SK-N-SH (cell line): ENCODE data around the gene ERN1. TPM values are rescaled to one million over a fixed set of nuclear protein-coding genes. Genes with fewer than 3 reads are reported as not detected.

ENCODE experiments used
- CTCF ChIA-PET: fragments of 300-600, 350-600 bp; formaldehyde crosslinking; extraction: SDS; loops from one replicate; lab custom pipeline; 2021; lab: Yijun Ruan, JAX
- POLR2A ChIA-PET: fragments of 350-600 bp; sonication (Branson Sonifier 250); formaldehyde crosslinking; extraction: SDS; loops from one replicate; lab custom pipeline; 2020; ENCODE audit warnings: antibody characterized with exemption, inconsistent platforms; lab: Yijun Ruan, JAX
- DNase-seq: peaks from one replicate; pipeline ENCODE4 v3.0.0; 2012
- H2AFZ ChIP-seq: fragments of 200-600 bp; sonication (generic); 2 replicates; pipeline ENCODE4 v1.8.1; 2016; ENCODE audit warnings: antibody characterized with exemption, mild to moderate bottlenecking, low read depth
- H3F3A ChIP-seq: fragments of 200-600 bp; sonication (generic); replicated peaks from 2 replicates; pipeline ENCODE3; 2016; ENCODE audit warnings: antibody characterized with exemption, mild to moderate bottlenecking; ENCODE audit not compliant: insufficient read depth
- H3K27ac ChIP-seq, 2 experiments: fragments of 200-500 bp in 1 of 2; fragments of 200-600 bp in 1 of 2; sonication (Bioruptor generic) in 1 of 2; sonication (generic), shearing (Covaris generic) in 1 of 2; 2 replicates each; pipeline versions ENCODE4 v1.5.1 to v1.6.1; 2014 to 2016; ENCODE audit warnings: low read depth in 2 of 2, inconsistent platforms in 1 of 2, low read length in 1 of 2, mild to moderate bottlenecking in 1 of 2, mixed read lengths in 1 of 2
- H3K27me3 ChIP-seq: fragments of 200-600 bp; sonication (generic), shearing (Covaris generic); 2 replicates; pipeline ENCODE4 v1.6.1; 2016; ENCODE audit warnings: mixed run types; ENCODE audit not compliant: insufficient read depth
- H3K36me3 ChIP-seq, 2 experiments: fragments of 200-500 bp in 1 of 2; fragments of 200-600 bp in 1 of 2; sonication (Bioruptor generic) in 1 of 2; sonication (generic) in 1 of 2; replicated peaks in 1 of 2; 2 replicates each; pipeline versions ENCODE3 to v1.5.1; 2014 to 2016; ENCODE audit warnings: low read length in 1 of 2, mild to moderate bottlenecking in 1 of 2; ENCODE audit not compliant: insufficient read depth in 2 of 2, control insufficient read depth in 1 of 2
- H3K4me1 ChIP-seq, 2 experiments: fragments of 200-500 bp in 1 of 2; fragments of 200-600 bp in 1 of 2; sonication (Bioruptor generic) in 1 of 2; sonication (generic), shearing (Covaris generic) in 1 of 2; 2 replicates each; pipeline versions ENCODE4 v1.5.1 to v1.6.1; 2014 to 2016; ENCODE audit warnings: low read depth in 1 of 2, low read length in 1 of 2, mixed run types in 1 of 2; ENCODE audit not compliant: insufficient read depth in 2 of 2, control insufficient read depth in 1 of 2
- H3K4me2 ChIP-seq: fragments of 200-600 bp; sonication (generic), shearing (Covaris generic); 2 replicates; pipeline ENCODE4 v1.6.1; 2017; ENCODE audit warnings: mixed run types
- H3K4me3 ChIP-seq, 2 experiments: fragments of 200-500 bp in 1 of 2; fragments of 200-600 bp in 1 of 2; sonication (Bioruptor generic) in 1 of 2; sonication (generic), shearing (Covaris generic) in 1 of 2; 2 replicates each; pipeline versions ENCODE4 v1.5.1 to v1.8.1; 2014 to 2016; ENCODE audit warnings: low read depth in 2 of 2, inconsistent platforms in 1 of 2, low read length in 1 of 2, mild to moderate bottlenecking in 1 of 2, mixed read lengths in 1 of 2, moderate library complexity in 1 of 2
- H3K79me2 ChIP-seq: fragments of 200-600 bp; sonication (generic); 2 replicates; pipeline ENCODE4 v1.8.1; 2017; ENCODE audit warnings: mild to moderate bottlenecking; ENCODE audit not compliant: insufficient read depth
- H3K9ac ChIP-seq: fragments of 200-600 bp; sonication (generic); 2 replicates; pipeline ENCODE4 v1.6.1; 2017; ENCODE audit warnings: mixed run types
- H3K9me2 ChIP-seq: fragments of 200-600 bp; sonication (generic); 2 replicates; pipeline ENCODE4 v1.6.1; 2017; ENCODE audit warnings: mixed run types
- H3K9me3 ChIP-seq: fragments of 200-600 bp; sonication (generic); 2 replicates; pipeline ENCODE4 v1.6.1; 2017; ENCODE audit warnings: mixed run types, mild to moderate bottlenecking, moderate library complexity
- H4K20me1 ChIP-seq: fragments of 200-600 bp; sonication (generic); 2 replicates; pipeline ENCODE4 v1.6.1; 2017; ENCODE audit warnings: mild to moderate bottlenecking, mixed run types; ENCODE audit not compliant: insufficient read depth
- CHD2 ChIP-seq: fragments of 150-350 bp; IDR thresholded peaks from 2 replicates; pipeline ENCODE4 v1.6.1; 2018; ENCODE audit warnings: low read length; ENCODE audit not compliant: partially characterized antibody
- EP300 ChIP-seq, 2 experiments: IDR thresholded peaks; 2 replicates each; pipeline versions ENCODE4 v1.4.0 to v1.6.1; 2012; ENCODE audit warnings: borderline replicate concordance in 1 of 2, low read depth in 1 of 2, low read length in 1 of 2
- EZH2phosphoT487 ChIP-seq: fragments of 200-600 bp; sonication (generic); IDR thresholded peaks from 2 replicates; pipeline ENCODE4 v1.6.1; 2017; ENCODE audit warnings: low read depth, mixed run types, mild to moderate bottlenecking, antibody characterized with exemption, moderate library complexity, borderline replicate concordance
- MEF2A ChIP-seq: IDR thresholded peaks from 2 replicates; pipeline ENCODE4 v1.4.0; 2012; ENCODE audit warnings: low read depth, borderline replicate concordance
- POLR2AphosphoS5 ChIP-seq: IDR thresholded peaks from 2 replicates; pipeline ENCODE4 v1.6.1; 2012; ENCODE audit warnings: low read depth, low read length
- RCOR1 ChIP-seq: fragments of 150-350 bp; IDR thresholded peaks from 2 replicates; pipeline ENCODE4 v1.6.1; 2017; ENCODE audit warnings: antibody characterized with exemption, low read length
- RFX5 ChIP-seq: IDR thresholded peaks from 2 replicates; pipeline ENCODE4 v1.6.1; 2012; ENCODE audit warnings: mild to moderate bottlenecking, improper control_type of control experiment, low read length
- SMC3 ChIP-seq: IDR thresholded peaks from 2 replicates; pipeline ENCODE4 v1.6.1; 2012; ENCODE audit warnings: low read depth, low read length, improper control_type of control experiment
- TCF12 ChIP-seq: IDR thresholded peaks from 2 replicates; pipeline ENCODE4 v1.4.0; 2012
- YY1 ChIP-seq: IDR thresholded peaks from 2 replicates; pipeline ENCODE4 v1.4.0; 2012; ENCODE audit warnings: low read depth, mild to moderate bottlenecking
- WGBS: methylation state at CpG from one replicate; pipeline ENCODE4 v1.1.6; 2017; ENCODE audit warnings: low lambda C conversion rate; 5-methylcytosine and 5-hydroxymethylcytosine counted together
- polyA plus RNA-seq, 3 experiments: library from polyadenylated mRNA; depleted of rRNA; stranded (reverse); fragments of >200 nt; gene quantifications; 2 replicates each; pipeline ENCODE4 v1.2.3, GENCODE V29; 2012
- TF ChIP-seq, protein P1 (sequence below): fragments of 200-600 bp; sonication (generic); IDR thresholded peaks from 2 replicates; pipeline ENCODE4 v1.6.1; 2017; ENCODE audit warnings: antibody characterized with exemption, mild to moderate bottlenecking, moderate library complexity
- TF ChIP-seq, protein P2 (sequence below): IDR thresholded peaks from 2 replicates; pipeline ENCODE4 v1.4.0; 2012; ENCODE audit warnings: low read depth

ERN1 gene
- polyA plus RNA-seq, 1 of the 3 experiments (the other 2 are of a cell fraction) = 7.3 TPM

DNA sequence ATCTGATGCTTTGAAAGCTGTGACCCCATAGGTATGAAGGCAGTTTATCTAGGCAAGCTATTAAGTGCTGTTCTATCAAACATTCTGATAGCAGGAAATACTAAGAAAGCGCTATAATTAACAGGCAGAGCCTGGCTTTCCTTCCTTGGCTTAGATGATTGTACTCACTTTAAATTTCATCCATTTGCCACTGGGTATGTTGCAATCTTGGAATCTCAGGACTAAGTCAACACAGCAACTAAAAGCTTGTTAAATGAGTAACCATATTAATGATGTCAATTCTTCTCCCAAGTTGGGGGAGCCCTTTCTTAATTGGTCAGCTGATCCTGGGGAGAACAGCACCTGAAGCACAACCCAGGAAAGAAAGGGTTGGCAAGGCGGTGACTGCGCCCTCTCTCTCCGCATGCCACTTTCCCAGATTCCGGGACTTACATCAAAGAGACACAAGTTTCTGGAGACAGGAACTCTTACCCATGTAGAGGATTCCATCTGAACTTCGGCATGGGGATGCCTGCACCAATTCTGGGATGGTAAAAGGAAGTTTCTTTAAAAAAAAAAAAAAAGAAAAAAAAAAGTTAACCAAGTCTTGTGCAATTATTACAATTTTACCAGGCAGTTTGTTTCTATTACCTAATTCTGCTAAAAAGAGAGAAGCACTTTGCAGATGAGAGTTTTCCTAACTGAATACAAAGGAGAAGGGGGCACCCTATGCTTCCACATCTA lies 55.1 kb downstream of the ERN1 start:
- H3K9me3 ChIP-seq = no peaks in the 10 kb centered on the region
- H3K4me1 ChIP-seq = no peaks in the 10 kb centered on the region; a peak in 1 of 4 replicates
- POLR2A ChIA-PET = no interaction called here
- no peaks in the 10 kb centered on the region for H3F3A ChIP-seq
- H3K79me2 ChIP-seq = no peaks in the 10 kb centered on the region
- H3K27ac ChIP-seq = no peak overlapping the region
- H3K4me2 ChIP-seq = no peak overlapping the region
- H3K9me2 ChIP-seq = no peaks in the 10 kb centered on the region
- no peaks in the 10 kb centered on the region for H4K20me1 ChIP-seq
- no peaks in the 10 kb centered on the region for H3K27me3 ChIP-seq
- 81% methylated on average over 6 of the region's 6 CpGs for WGBS
- no peak overlapping the region for H3K9ac ChIP-seq
- TF ChIP-seq, protein P1, sequence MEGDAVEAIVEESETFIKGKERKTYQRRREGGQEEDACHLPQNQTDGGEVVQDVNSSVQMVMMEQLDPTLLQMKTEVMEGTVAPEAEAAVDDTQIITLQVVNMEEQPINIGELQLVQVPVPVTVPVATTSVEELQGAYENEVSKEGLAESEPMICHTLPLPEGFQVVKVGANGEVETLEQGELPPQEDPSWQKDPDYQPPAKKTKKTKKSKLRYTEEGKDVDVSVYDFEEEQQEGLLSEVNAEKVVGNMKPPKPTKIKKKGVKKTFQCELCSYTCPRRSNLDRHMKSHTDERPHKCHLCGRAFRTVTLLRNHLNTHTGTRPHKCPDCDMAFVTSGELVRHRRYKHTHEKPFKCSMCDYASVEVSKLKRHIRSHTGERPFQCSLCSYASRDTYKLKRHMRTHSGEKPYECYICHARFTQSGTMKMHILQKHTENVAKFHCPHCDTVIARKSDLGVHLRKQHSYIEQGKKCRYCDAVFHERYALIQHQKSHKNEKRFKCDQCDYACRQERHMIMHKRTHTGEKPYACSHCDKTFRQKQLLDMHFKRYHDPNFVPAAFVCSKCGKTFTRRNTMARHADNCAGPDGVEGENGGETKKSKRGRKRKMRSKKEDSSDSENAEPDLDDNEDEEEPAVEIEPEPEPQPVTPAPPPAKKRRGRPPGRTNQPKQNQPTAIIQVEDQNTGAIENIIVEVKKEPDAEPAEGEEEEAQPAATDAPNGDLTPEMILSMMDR = no peak
- no peak for TF ChIP-seq YY1
- CTCF ChIA-PET = interaction anchor here (1.1 to 2.0 kb wide), 7 partner anchors 11 to 156 kb away, joined by 3 to 9 read pairs (median 4); no protein-coding TSS in a partner anchor
- H3K4me3 ChIP-seq = no peak overlapping the region
- peaks cover 18 to 27% of the 10 kb centered on the region in 2 experiments for H3K36me3 ChIP-seq
- DNase-seq = no peak
- H2AFZ ChIP-seq = no peak overlapping the region

DNA sequence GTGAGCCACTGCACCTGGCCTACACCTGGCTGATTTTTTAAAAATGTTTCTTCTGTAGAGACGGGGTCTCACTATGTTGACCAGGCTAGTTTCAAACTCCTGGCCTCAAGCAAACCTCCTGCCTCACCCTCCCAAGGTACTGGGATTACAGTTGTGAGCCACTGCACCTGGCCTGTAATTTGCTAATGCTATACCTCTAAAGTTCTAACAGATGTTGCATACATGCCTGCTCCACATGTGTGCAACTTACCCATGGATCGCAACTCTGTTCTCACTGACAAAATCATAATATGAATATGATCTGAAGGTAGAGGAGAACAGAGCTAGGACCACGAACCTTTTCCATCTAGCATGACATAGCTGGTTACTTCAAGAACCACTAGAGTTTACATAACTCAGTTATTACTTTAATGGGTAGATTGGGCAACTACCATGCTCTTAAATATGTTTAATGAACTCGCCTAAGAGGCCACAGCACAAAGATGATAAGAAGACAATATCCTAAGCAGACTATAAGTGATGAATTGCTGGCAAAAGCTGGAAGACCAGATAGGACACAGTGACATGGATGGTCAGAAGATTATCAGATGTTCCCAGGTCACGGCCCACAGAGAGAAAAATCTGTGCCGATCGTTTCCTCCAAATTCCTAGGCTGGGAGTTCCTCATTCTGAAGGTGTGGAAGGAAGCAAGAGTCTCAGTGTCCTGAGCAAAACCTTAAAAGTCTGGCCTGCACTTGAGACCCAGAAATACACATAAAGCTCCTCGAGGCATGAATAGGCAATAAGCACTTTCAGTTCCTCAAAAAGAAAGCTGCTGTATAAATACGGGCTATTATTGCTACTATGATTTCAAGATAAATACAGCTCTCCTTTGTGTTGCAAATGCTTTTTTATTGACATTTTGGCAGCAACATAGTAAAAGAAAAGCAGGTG lies 55.9 kb downstream of the ERN1 start:
- H3F3A ChIP-seq = no peaks in the 10 kb centered on the region
- H3K9me3 ChIP-seq = no peaks in the 10 kb centered on the region
- no peak overlapping the region for H3K27ac ChIP-seq
- H3K4me2 ChIP-seq = no peak overlapping the region
- H3K9me2 ChIP-seq = no peaks in the 10 kb centered on the region
- WGBS = 80% methylated on average over 9 of the region's 9 CpGs
- H3K9ac ChIP-seq = no peak overlapping the region
- DNase-seq = no peak
- no peak overlapping the region for H2AFZ ChIP-seq
- TF ChIP-seq SMC3 (no peak), POLR2AphosphoS5 (no peak), CHD2 (no peak), RCOR1 (no peak), EP300 (IDR thresholded peaks at IDR 0.05; ENCODE audit: borderline replicate concordance in 1 of 2, low read depth in 1 of 2, low read length in 1 of 2) (no peak), TCF12 (no peak), MEF2A (no peak), EZH2phosphoT487 (no peak), YY1 (no peak), RFX5 (no peak)
- TF ChIP-seq, protein P2, sequence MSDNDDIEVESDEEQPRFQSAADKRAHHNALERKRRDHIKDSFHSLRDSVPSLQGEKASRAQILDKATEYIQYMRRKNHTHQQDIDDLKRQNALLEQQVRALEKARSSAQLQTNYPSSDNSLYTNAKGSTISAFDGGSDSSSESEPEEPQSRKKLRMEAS = no peak
- no peaks in the 10 kb centered on the region for H4K20me1 ChIP-seq
- ChIA-PET POLR2A (no interaction called here), CTCF (interaction anchor here (1.1 to 14.7 kb wide), 7 partner anchors 11 to 155 kb away, joined by 3 to 160 read pairs (median 4); partner anchors contain the start of gene ERN1)
- no peaks in the 10 kb centered on the region for H3K79me2 ChIP-seq
- H3K36me3 ChIP-seq = peaks cover 21 to 32% of the 10 kb centered on the region in 2 experiments
- H3K4me1 ChIP-seq = no peaks in the 10 kb centered on the region
- H3K27me3 ChIP-seq = no peaks in the 10 kb centered on the region
- no peak overlapping the region for H3K4me3 ChIP-seq
